ENCODE data around the gene KRTAP7-1.

KRTAP7-1 gene, protein sequence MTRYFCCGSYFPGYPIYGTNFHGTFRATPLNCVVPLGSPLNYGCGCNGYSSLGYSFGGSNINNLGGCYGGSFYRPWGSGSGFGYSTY

DNA sequence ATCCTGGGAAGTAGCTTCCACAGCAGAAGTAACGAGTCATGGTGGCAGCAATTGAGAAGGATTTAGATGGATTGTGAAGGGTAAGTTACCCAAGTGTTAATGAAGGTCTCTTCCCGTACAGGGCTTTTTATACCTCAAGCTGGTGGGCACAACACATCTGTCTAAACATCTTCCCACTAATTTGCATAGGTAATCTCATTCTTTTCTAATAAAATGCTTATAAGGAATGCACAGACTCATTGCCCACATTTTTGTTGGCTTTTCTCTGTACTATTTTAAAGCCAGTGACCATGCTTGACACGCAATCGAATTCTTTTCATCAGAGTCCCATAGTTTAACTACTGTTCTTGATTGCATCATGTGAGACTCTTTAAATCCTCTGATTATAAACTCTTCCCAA lies at the start of gene KRTAP7-1:
Gene KRTAP7-1, minus strand, starts transcription at position 101 of the 400 bp plus-strand sequence. Its CDS starts 61 bp downstream, at position 40.
- no peak for DNase-seq

- DNase-seq = no peak
Measured at GRCh38 chr21:30874526-30874925, 45.0 kb upstream of the KRTAP7-1 start.

DNA sequence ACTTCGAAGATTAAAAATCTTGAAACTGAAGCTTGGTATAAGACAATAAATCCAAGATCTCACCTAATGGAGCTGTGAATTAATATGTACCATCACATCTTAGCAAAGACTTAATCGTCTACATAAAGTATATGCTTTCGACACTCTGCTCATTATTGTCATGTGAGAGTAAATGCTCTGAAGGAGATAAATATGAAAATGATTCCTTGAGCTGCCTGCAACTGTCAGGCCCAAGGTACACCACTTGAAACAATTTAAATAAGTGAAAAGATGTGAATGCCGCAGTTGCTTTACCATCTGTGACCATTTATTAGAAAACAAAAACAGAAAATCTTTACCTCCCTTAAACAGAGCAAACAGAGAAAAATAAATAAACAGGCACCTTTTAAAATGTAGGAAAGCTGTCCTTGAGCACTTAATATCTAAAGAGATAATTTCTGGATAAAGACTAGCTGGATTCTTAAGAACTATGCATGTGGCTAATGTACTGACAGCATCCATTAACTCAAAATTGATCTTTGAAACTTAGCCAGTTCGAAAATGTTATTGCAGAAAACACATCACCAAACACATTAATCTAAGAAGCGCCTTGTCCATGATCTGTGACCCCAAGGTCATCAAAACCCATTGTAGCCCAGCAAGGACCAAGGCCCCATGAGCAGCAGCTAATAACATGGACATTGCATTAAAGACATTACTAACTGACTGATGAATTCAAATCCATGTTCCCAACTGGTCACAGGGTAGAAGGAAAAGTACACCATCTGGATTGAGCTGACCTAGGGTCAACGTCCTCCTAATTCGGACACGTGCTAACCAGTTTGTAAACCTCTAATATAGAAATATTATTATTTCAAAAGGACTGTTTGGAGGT lies 18.3 kb upstream of the KRTAP7-1 start:
- no peak for DNase-seq

DNA sequence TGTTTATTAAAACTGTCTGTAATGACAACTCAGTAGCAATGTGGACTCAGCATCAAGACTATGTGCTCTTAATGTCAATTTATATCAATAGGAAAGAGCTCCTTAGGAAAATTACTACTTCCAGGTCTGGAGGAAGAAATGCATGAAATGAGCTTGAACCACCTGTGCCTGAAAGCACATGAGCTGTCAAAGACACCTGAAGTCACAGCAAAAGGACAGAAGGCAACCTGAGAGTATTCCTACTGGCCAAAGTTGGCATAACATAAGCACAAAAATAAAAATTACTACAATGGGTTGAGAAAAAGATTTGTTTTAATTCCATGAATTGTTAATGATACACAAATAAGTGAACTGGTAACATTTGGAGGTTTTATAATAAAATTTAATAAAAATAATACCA lies 13.4 kb upstream of the KRTAP7-1 start:
- no peak for DNase-seq

DNA sequence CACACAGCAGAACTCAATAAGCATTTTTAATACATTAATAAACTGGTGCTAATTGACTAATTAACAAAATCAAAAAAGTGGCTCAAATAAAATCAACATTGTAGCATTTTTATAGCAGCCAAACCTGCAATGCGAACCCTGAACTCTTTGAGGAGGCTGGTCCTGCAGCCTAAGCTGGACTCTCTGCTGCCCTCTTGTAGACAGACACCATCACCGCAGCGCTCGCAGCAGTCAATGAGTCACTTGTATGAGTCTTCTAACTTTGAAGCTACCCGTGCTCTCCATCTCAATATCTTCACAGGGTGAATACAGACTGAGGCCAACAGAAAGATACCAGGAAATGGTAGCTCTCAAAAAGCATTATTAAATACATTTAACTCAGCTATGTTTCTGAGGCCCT lies 9.7 kb upstream of the KRTAP7-1 start:
- no peak for DNase-seq

- DNase-seq = no peak
Measured at GRCh38 chr21:30838536-30838935, 9.0 kb upstream of the KRTAP7-1 start.

DNA sequence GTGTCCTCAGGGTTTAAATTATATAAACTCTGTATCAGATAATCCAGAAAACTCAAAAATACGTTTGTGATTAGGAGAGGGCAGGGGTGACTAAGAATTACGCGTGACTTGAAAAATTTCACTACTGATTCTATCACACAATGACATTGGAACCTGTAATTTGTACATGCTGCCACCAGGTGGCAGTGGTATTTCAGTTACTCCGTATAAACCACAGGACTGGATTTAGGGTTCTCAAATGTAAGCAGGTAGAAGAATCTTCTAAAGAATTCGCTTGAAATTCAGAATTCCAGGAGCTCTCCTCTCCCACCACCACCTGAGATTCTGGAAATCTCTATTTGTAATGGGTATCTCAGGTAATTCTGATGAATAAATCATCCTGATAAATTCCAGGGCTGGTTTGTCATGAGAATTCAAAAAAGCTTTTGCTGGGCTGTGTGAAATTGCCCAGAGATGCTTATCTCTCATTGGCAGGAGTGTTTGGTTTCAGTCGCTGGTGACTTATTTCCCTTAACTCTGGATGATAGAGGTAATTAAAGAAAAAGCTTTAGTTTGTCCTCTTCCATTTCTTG lies 1.7 kb upstream of the KRTAP7-1 start:
- no peak for DNase-seq

- no peak for DNase-seq
Measured at GRCh38 chr21:30818837-30819610, 10.5 kb downstream of the KRTAP7-1 start.

DNA sequence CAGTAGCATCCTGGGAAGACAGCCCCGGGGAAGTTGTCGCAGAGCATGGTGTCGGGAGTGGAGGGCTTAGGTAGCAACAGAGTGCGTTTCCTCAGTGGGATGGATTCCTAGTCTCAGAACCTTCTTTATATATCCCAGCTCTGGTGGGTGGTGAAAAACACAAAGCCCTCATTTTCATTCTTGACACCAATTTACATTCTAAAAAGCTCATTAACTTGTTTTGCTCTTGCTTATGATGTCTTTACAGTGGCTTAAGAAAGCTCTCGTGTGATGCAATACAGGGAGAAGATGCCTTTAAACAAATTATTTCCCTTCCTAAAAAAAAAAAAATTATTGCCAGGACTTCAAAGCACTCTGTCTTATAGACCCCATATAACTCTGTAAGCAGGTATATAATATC lies 16.4 kb downstream of the KRTAP7-1 start, which contains the start of gene KRTAP8-1:
Gene KRTAP8-1, minus strand, starts transcription at position 101 of the 400 bp plus-strand sequence. Its CDS starts 54 bp downstream, at position 47.
- no peak for DNase-seq

DNA sequence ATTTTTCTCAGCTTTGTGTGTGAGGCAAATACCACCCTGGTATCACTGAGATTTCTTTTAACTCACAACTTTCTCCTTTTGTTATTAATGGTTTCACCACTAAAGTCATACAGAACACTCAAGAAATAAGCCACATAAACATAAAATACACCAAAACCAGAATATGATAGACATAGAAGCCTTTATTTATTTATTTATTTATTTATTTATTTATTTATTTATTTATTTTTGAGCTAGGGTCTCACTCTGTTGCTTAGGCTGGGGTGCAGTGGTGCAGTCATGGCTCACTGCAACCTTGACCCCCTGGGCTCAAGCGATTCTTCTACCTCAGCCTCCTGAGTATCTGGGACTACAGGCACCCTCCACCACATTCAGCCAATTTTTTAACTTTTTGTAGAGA lies 29.0 kb downstream of the KRTAP7-1 start:
- DNase-seq = no peak

GRCh38 chr21:30793581-30794314 lies 35.8 kb downstream of the KRTAP7-1 start:
- no peak for DNase-seq

- DNase-seq = no peak
Measured at GRCh38 chr21:30779249-30779648, 50.3 kb downstream of the KRTAP7-1 start.
